ENCODE data around the gene POFUT1. TPM values are rescaled to one million over a fixed set of nuclear protein-coding genes. Genes with fewer than 3 reads are reported as not detected.
"Not testable (repeated sequence)": the region's sequence is repeated elsewhere in the genome, so short reads cannot be mapped to it uniquely, and the experiment has no call there.

Gene POFUT1
- total RNA-seq, 1 donor from 2014 or later: 68.1 TPM

DNA sequence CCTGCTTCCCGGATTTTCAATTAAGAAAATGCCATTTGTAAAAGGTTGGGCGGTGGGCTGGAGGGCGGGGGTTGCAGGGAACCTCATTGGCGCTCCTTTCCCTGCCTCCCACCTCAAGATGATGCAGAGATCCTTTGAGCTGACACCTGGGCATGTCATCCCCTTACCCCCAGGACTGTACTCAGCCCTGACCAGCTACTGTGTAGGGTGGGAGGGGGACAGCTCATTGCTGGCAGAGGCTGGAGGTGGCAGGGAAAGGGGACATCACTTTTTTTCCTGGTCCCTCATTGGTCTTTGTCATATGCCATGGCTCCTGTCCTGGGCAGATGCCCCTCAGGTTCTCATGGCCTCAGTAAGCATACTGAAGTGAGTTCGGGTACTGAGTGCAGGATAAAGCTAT is 14.3 kb upstream of the POFUT1 start:
- H3K9me3 Mint-ChIP-seq; intact Hi-C loops (cut with micrococcal nuclease); DNase-seq; H3K4me3 Mint-ChIP-seq; H3K27ac Mint-ChIP-seq; H3K27me3 Mint-ChIP-seq: not testable (repeated sequence)
- H3K36me3 Mint-ChIP-seq (ENCODE audit: low read depth): peaks cover 63% of the 10 kb centered on the region
- H3K4me1 Mint-ChIP-seq: peaks cover 42% of the 10 kb centered on the region

DNA sequence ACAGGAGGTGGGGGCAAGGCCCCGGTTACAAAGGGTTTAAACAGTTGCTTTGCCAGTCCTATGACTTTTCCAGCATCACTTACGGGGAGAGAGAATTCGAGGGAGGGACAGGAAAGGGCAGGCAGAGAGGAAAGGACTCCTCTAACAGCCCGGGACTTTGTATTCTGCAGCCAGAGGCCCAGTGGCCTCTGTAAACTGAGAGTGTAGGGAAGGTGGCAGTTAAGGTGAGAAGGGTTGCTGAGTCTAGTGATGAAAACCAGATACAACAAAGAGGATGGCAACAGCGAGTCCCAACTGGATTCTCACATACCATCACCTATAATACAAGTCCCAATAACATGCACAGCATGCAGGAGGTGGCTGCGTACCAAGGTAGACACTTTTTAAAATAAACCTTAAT is 13.7 kb upstream of the POFUT1 start:
- Mint-ChIP-seq H3K9me3 (no peaks in the 10 kb centered on the region), H3K4me1 (peaks cover 41% of the 10 kb centered on the region), H3K27me3 (no peaks in the 10 kb centered on the region), H3K36me3 (ENCODE audit: low read depth) (peaks cover 66% of the 10 kb centered on the region), H3K27ac (peak overlapping the region; percentile 46), H3K4me3 (no peak overlapping the region)
- intact Hi-C loops (cut with micrococcal nuclease): no loop called here
- no peak for DNase-seq

DNA sequence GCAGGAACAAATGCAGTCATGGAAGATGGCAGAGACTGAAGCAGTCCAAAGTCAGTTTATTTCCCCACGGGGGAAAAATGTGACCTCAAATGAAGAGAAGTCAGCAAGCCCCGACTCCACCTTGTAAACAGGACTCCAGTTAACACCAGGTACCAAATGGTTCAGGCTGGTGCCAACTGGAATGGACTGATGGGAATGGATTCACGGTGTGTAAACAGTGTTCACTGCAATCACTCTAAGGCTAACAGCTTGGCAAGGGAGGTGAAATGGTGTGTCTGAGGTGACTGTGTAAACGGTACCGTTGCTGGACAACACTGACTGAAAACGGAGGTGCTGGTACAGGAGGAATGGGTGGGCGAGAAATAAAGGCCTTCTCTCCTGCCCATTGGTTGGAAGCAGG is 12.1 kb upstream of the POFUT1 start:
- no peak overlapping the region for H3K4me3 Mint-ChIP-seq
- no peak overlapping the region for H3K27ac Mint-ChIP-seq
- intact Hi-C loops (cut with micrococcal nuclease): no loop called here
- H3K27me3 Mint-ChIP-seq: no peaks in the 10 kb centered on the region
- H3K9me3 Mint-ChIP-seq: no peaks in the 10 kb centered on the region
- peaks cover 44% of the 10 kb centered on the region for H3K4me1 Mint-ChIP-seq
- no peak for DNase-seq
- peaks cover 75% of the 10 kb centered on the region for H3K36me3 Mint-ChIP-seq (ENCODE audit: low read depth)

DNA sequence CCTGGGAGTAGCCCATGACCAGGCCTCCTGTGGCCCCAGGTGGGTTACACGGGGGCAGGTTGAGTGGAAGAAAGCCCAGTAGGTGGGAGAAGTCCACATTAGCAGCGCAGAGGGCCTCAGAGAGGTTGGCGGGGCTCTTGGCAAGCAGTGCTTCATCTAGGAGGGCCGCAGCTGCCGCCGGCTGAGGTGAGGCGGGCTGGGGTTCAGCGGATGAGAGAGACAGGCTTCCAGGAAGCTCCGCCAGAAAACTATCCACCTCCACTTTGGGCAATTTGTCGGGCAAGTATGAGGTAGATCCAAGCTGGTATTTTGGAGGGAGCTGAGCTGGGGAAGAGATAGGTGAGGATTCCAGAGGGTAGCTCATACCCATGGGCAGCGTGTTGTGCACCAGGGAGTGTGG is 11.1 kb upstream of the POFUT1 start:
- intact Hi-C loops (cut with micrococcal nuclease); H3K4me3 Mint-ChIP-seq; H3K27me3 Mint-ChIP-seq; DNase-seq; H3K27ac Mint-ChIP-seq; H3K9me3 Mint-ChIP-seq: not testable (repeated sequence)
- Mint-ChIP-seq H3K36me3 (ENCODE audit: low read depth) (peaks cover 81% of the 10 kb centered on the region), H3K4me1 (peaks cover 43% of the 10 kb centered on the region)

DNA sequence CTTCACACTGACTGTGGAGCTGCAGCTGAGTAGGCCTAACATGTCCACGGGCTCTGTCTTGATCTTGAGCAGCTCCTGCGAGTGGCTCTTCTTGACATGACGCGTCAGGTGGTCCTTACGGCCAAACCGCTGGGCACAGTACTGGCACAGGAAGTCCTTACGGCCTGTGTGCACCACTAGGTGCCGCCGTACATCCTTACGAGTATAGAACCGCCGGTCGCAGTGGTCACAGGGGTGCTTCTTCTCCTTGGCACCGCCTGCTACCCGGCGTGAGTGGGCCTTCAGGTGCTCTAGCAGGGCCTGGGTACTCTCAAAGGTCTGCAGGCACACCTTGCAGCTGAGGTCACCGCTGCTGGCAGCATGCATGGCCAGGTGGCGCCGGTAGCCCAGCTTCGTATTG is 10.5 kb upstream of the POFUT1 start:
- H3K27me3 Mint-ChIP-seq; H3K27ac Mint-ChIP-seq; intact Hi-C loops (cut with micrococcal nuclease); H3K4me3 Mint-ChIP-seq; DNase-seq; H3K9me3 Mint-ChIP-seq: not testable (repeated sequence)
- Mint-ChIP-seq H3K36me3 (ENCODE audit: low read depth) (peaks cover 80% of the 10 kb centered on the region), H3K4me1 (peaks cover 43% of the 10 kb centered on the region)

DNA sequence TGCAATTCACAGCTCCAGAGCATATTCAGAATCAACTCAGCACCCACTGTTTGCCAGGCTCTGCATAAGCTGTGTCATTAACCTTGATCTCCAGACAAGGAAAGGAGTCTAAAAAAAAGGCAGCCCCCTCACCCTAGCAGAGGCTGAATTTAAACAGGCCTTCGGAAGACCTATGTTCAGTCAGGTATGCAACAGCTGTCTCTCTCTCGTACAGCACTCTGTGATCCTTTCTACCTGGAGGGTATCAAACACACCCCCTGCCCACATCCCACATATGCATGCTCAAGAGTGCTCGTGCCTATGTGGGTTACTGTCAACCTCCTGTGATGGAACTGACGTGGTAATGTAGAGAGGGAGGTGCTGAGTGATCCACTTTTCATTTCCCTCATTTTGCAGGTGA is 8.7 kb upstream of the POFUT1 start:
- Mint-ChIP-seq H3K9me3 (no peaks in the 10 kb centered on the region), H3K4me1 (peaks cover 52% of the 10 kb centered on the region), H3K36me3 (ENCODE audit: low read depth) (peaks cover 80% of the 10 kb centered on the region), H3K27me3 (no peaks in the 10 kb centered on the region), H3K27ac (peak overlapping the region; percentile 57), H3K4me3 (peak overlapping the region; percentile 46)
- intact Hi-C loops (cut with micrococcal nuclease): no loop called here
- no peak for DNase-seq

DNA sequence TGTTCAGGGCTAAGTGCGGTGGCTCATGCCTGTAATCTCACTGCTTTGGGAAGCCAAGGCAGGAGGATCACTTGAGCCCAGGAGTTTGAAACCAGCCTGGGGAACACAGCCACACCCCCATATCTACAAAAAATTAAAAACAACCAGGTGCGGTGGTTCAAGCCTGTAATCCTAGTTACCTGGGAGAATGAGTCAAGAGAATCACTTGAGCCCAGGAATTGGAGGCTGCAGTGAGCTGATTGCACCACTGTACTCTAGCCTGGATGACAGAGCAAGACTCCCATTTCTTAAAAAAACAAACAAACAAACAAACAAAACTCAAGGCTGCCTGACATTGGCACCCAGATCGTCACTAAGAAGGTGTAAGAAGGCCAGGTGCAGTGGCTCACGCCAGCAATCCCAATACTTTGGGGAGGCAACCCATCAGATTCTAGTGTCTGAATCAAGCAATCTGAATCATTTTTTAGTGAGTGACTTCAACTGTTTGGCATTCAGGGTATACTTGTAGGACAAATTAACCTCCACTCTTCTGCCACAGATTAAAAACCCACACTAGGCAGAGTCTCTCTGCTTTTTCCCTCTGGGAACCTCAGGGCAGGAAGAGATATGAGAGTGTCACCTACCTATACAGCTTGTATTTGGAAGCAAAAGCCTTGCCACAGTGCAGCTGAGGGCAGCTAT is 6.2 kb upstream of the POFUT1 start:
- H3K27me3 Mint-ChIP-seq: no peaks in the 10 kb centered on the region
- peak overlapping the region; percentile 74 for H3K27ac Mint-ChIP-seq
- peaks cover 77% of the 10 kb centered on the region for H3K36me3 Mint-ChIP-seq (ENCODE audit: low read depth)
- H3K4me3 Mint-ChIP-seq: peak overlapping the region; percentile 50
- no peak for DNase-seq
- H3K4me1 Mint-ChIP-seq: peaks cover 59% of the 10 kb centered on the region
- no peaks in the 10 kb centered on the region for H3K9me3 Mint-ChIP-seq
- intact Hi-C loops (cut with micrococcal nuclease): no loop called here

DNA sequence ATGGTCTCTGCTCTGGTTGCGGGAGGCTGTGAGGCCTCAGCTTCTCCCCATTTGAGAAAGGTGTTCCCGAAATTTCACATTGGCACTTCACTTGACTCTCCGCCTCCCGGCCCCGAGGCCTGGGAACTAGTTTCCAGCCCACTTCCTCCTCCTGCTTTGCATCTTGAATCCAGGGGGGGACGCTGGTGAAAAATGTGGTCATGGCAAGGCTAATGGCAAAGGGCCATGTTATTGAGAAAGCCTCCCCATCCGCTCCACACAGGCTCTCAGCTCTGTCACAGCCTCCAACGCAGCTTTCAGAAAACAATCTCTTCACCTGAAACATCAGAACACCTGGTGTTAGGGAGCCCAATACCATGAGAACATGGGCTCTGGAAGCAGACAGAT is 5.7 kb upstream of the POFUT1 start:
- peak overlapping the region; percentile 50 for H3K4me3 Mint-ChIP-seq
- intact Hi-C loops (cut with micrococcal nuclease): no loop called here

DNA sequence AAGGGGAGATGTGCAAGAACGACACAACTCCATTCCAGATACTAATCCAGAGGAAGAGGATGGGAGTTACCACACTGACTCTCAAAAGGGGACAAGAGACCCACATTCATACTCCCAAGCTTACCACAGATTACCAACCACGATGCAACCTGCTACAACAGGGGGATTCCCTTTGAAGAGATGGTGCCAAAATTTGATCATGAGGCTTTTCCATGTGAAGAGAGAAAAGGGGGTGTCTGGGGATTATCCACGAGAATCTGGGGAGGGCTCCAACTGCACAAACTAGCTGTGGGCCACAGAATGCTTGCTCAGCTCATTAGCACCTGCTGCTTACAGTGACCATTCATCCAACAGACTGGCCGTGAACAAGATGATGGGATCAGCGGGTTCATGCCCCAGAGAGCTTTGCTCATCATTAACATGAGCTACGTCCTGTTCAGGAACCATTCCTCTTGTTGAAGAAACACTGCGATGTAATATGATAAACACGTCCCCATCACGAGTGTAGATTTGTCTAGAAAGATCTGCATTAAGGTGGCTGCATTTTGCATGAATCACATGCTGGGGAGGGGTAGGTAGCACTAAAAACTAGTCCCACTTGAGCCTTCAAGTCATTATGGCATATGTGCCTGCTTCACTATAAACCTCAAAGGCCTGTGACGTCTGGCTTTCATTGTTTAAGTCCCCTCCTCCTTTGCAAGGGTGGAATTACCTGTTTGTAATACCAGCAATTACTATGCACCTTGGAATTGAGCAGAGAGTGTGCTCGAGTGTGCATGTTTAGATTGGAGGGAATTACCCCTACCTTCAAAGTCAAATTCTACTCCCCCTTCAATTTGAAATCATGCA is 4.1 kb upstream of the POFUT1 start:
- H3K4me1 Mint-ChIP-seq: peaks cover 57% of the 10 kb centered on the region
- peak overlapping the region; percentile 88 for H3K27ac Mint-ChIP-seq
- no peaks in the 10 kb centered on the region for H3K27me3 Mint-ChIP-seq
- no peaks in the 10 kb centered on the region for H3K9me3 Mint-ChIP-seq
- peaks cover 72% of the 10 kb centered on the region for H3K36me3 Mint-ChIP-seq (ENCODE audit: low read depth)
- peak overlapping the region; percentile 99 for H3K4me3 Mint-ChIP-seq
- DNase-seq: no peak
- intact Hi-C loops (cut with micrococcal nuclease): loop anchor here (1.0 to 2.0 kb wide), 7 partner anchors 29 to 282 kb away; partner anchors contain the start of gene TM9SF4

More for the DNA sequence above, 5.7 kb upstream of the POFUT1 start:
- H3K4me1 Mint-ChIP-seq: peaks cover 61% of the 10 kb centered on the region
- H3K36me3 Mint-ChIP-seq (ENCODE audit: low read depth): peaks cover 80% of the 10 kb centered on the region
- no peaks in the 10 kb centered on the region for H3K9me3 Mint-ChIP-seq
- DNase-seq: no peak
- no peaks in the 10 kb centered on the region for H3K27me3 Mint-ChIP-seq
- peak overlapping the region; percentile 67 for H3K27ac Mint-ChIP-seq

DNA sequence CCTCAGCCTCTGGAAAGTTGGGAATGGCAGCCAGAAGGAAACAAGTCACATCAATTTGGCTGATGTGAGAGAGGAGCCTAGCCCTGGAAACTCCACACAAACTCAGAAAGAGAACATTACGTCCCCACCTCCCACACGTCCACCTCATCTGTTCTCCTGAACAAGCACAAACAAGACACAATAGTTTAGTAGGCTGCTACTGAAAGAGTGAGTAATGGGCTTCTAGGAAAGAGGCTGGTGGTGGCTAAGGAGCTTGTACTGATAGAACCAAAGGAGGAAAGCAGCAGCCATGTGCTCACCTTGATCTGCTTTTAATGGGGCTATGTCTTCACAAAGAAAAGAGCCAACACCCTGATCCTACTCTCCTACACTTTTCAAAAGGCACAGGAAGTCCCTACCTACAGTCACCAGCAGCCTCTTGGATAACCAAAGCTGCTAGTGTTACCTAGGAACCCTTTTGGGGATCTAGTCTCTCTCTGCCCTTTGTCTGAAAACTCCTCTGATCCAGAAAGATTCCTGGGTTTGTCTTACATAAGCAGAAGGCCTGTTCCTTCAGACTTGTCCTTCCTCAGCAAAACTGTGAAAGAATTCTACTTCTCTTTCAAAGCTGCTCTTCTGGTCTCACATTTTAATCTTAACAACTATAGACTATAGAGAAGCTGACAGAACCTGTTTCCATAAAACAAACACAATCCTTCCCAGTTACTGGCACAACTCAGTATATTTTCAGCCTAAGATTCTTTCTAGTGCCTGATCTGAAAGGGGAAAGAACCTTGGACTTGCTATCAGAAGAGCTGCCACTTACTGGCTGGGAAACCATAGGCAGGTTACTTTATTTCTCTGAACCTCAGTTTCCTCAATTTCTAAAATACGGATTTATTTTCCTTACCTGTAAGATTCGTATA is 3.2 kb upstream of the POFUT1 start:
- peak; percentile 67 for DNase-seq

DNA sequence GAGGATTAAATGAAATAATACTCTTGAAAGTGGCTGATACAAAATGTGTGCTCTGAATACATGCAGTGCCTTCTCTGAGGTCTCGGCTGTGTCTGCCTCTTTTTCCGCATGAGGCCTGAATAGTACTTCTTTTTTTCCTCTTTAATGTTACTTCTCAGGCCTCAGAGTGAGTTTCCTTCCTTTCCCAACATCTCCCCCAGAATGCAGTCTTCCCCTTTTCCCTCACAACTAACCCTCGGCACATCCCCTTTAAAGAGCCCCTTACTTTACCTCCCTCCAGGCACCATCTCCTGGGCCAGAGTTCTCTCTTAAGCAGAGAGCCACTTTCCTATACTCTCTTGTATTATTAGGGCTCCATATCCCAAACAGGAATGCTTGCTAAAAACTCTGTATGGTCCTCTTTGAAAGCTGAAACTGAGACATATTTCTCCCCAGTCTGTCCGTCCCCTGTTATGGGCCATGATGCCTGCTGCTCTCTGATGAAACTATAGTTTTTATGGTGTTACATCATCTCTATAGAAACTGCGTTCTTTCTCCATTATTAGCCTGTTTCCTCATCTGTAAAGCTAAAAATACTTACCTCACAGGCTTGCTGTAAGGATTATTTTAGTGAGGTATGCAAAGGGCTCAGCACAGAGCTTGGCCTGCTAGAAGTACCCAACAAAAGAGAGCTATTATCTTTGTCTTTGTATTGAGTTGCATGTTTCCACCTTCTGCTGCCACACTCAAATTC is 2.4 kb upstream of the POFUT1 start:
- peaks cover 72% of the 10 kb centered on the region for H3K36me3 Mint-ChIP-seq (ENCODE audit: low read depth)
- no peak for DNase-seq
- H3K27ac Mint-ChIP-seq: peak overlapping the region; percentile 88
- H3K4me3 Mint-ChIP-seq: peak overlapping the region; percentile 99
- H3K9me3 Mint-ChIP-seq: no peaks in the 10 kb centered on the region
- H3K4me1 Mint-ChIP-seq: peaks cover 63% of the 10 kb centered on the region
- intact Hi-C loops (cut with micrococcal nuclease): loop anchor here (2.0 to 5.0 kb wide), 4 partner anchors 80 to 612 kb away; partner anchors contain the start of genes BCL2L1 and MAPRE1
- no peaks in the 10 kb centered on the region for H3K27me3 Mint-ChIP-seq

More for the DNA sequence above, 3.2 kb upstream of the POFUT1 start:
- intact Hi-C loops (cut with micrococcal nuclease): loop anchor here (1.0 to 5.0 kb wide), 10 partner anchors 28 to 613 kb away; partner anchors contain the start of genes BCL2L1, MAPRE1 and TM9SF4
- H3K36me3 Mint-ChIP-seq (ENCODE audit: low read depth): peaks cover 69% of the 10 kb centered on the region
- no peaks in the 10 kb centered on the region for H3K27me3 Mint-ChIP-seq
- peak overlapping the region; percentile 88 for H3K27ac Mint-ChIP-seq
- H3K4me1 Mint-ChIP-seq: peaks cover 59% of the 10 kb centered on the region
- H3K9me3 Mint-ChIP-seq: no peaks in the 10 kb centered on the region
- H3K4me3 Mint-ChIP-seq: peak overlapping the region; percentile 99

DNA sequence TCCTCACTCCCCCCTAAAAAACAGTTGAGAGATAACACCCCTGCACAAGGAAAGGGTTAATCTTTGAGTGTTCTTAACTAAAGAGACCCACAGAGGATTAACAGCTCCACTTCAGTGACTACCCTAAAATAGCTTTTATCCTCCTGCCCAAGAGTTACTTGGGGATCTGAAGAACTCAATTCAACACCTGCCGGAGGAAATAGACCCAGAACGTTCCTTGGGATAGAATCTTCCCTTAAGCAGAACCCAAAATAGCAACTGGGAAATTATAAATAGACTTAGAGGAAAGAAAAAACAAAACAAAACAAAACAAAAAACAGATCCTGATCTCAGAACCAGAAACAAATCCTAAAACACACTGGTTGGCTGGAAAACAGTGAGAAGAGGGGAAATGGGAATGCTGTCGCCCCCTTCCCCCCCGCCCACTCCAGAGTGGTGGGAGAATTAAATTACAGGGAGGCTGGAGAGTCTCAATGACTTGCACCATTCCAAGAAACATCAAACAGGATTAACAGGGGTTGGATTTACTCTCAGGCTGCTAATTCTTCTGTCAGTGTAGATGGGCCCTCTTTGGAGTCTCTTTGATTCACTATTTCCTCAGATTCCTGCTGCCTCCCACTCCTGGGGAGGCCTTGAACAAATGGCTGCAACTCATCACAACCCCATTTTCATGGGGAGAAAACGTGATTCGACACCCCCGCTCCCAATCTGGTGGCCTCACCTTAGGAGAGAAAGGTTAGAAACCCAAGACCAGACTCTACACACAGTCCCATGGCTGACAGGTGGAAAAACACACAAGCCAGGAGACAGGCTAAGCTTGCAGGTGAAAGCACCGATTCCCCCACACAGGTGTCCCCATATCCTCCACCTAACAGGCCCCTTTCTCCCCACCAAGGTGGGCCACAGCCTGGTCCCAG is 1.6 kb upstream of the POFUT1 start:
- H3K27me3 Mint-ChIP-seq: no peaks in the 10 kb centered on the region
- H3K4me1 Mint-ChIP-seq: peaks cover 67% of the 10 kb centered on the region
- DNase-seq: no peak
- H3K4me3 Mint-ChIP-seq: peak overlapping the region; percentile 99
- H3K27ac Mint-ChIP-seq: peak overlapping the region; percentile 88
- intact Hi-C loops (cut with micrococcal nuclease): loop anchor here (2.0 to 5.0 kb wide), 4 partner anchors 79 to 611 kb away; partner anchors contain the start of genes BCL2L1 and MAPRE1
- H3K36me3 Mint-ChIP-seq (ENCODE audit: low read depth): peaks cover 73% of the 10 kb centered on the region
- no peaks in the 10 kb centered on the region for H3K9me3 Mint-ChIP-seq

Measured in activated CD4-positive, alpha-beta T cell treated with anti-CD3 and anti-CD28 coated beads, Interleukin-2, amount 10 ng/mL, durations not matched to agents 24 days and 14 days (primary cell).